H9 (cell line): ENCODE measurements around the gene DGKE. TPM values are rescaled to one million over a fixed set of nuclear protein-coding genes. Genes with fewer than 3 reads are reported as not detected.

Experiments used
- DNase-seq: peaks from one replicate; pipeline ENCODE4 v3.0.0-alpha.2; 2017
- H2AFZ ChIP-seq: one replicate; pipeline ENCODE4 v1.6.1; 2013; ENCODE audit warnings: mild to moderate bottlenecking, low read length, control low read depth, moderate library complexity
- H2AK5ac ChIP-seq: 2 replicates; pipeline ENCODE4 v1.6.1; 2013; ENCODE audit warnings: low read length, control low read depth, mixed read lengths; ENCODE audit not compliant: insufficient read length
- H2BK120ac ChIP-seq: one replicate; pipeline ENCODE4 v1.6.1; 2013; ENCODE audit warnings: low read depth, mild to moderate bottlenecking, low read length, control low read depth, inconsistent platforms; ENCODE audit not compliant: poor library complexity, severe bottlenecking
- H2BK12ac ChIP-seq: 2 replicates; pipeline ENCODE4 v1.6.1; 2013; ENCODE audit warnings: low read length, control low read depth, mixed read lengths, low read depth; ENCODE audit not compliant: insufficient read length
- H2BK15ac ChIP-seq: 2 replicates; pipeline ENCODE4 v1.6.1; 2013; ENCODE audit warnings: low read depth, low read length, control low read depth
- H2BK20ac ChIP-seq: one replicate; pipeline ENCODE4 v1.6.1; 2013; ENCODE audit warnings: low read depth, mild to moderate bottlenecking, low read length, control low read depth, inconsistent platforms; ENCODE audit not compliant: poor library complexity, severe bottlenecking
- H2BK5ac ChIP-seq: 2 replicates; pipeline ENCODE4 v1.6.1; 2013; ENCODE audit warnings: low read length, control low read depth, mixed read lengths; ENCODE audit not compliant: insufficient read length
- H3K14ac ChIP-seq: 2 replicates; pipeline ENCODE4 v1.6.1; 2013; ENCODE audit warnings: low read length, control low read depth; ENCODE audit not compliant: insufficient read depth
- H3K18ac ChIP-seq: 2 replicates; pipeline ENCODE4 v1.6.1; 2013; ENCODE audit warnings: low read depth, mild to moderate bottlenecking, mixed read lengths, low read length, control low read depth; ENCODE audit not compliant: insufficient read length
- H3K23ac ChIP-seq: 2 replicates; pipeline ENCODE4 v1.6.1; 2013; ENCODE audit warnings: low read length, control low read depth, mixed read lengths, low read depth; ENCODE audit not compliant: insufficient read length
- H3K23me2 ChIP-seq: 2 replicates; pipeline ENCODE4 v1.6.1; 2013; ENCODE audit warnings: low read depth, mild to moderate bottlenecking, mixed read lengths, low read length, control low read depth; ENCODE audit not compliant: insufficient read length, poor library complexity, severe bottlenecking
- H3K27ac ChIP-seq: 2 replicates; pipeline ENCODE4 v1.5.1; 2013; ENCODE audit warnings: low read length, control low read depth, mixed read lengths, low read depth; ENCODE audit not compliant: insufficient read length
- H3K27me3 ChIP-seq: 2 replicates; pipeline ENCODE4 v1.6.1; 2013; ENCODE audit warnings: low read length, control low read depth, inconsistent platforms; ENCODE audit not compliant: insufficient read depth
- H3K4ac ChIP-seq: 2 replicates; pipeline ENCODE4 v1.6.1; 2013; ENCODE audit warnings: low read depth, mild to moderate bottlenecking, control low read depth, inconsistent platforms, low read length, moderate library complexity
- H3K4me1 ChIP-seq: 2 replicates; pipeline ENCODE4 v1.6.1; 2013; ENCODE audit warnings: low read length, control low read depth, inconsistent platforms; ENCODE audit not compliant: insufficient read depth
- H3K4me2 ChIP-seq: 2 replicates; pipeline ENCODE4 v1.6.1; 2013; ENCODE audit warnings: low read length, control low read depth, mixed read lengths; ENCODE audit not compliant: insufficient read length, insufficient read depth
- H3K56ac ChIP-seq: 2 replicates; pipeline ENCODE4 v1.6.1; 2013; ENCODE audit warnings: low read depth, mild to moderate bottlenecking, mixed read lengths, low read length, control low read depth; ENCODE audit not compliant: insufficient read length
- H3K79me1 ChIP-seq: 2 replicates; pipeline ENCODE4 v1.6.1; 2013; ENCODE audit warnings: low read depth, mild to moderate bottlenecking, moderate library complexity, low read length, control low read depth, inconsistent platforms; ENCODE audit not compliant: insufficient read depth, poor library complexity, severe bottlenecking
- H3K79me2 ChIP-seq: 2 replicates; pipeline ENCODE4 v1.6.1; 2013; ENCODE audit warnings: low read length, control low read depth, inconsistent platforms; ENCODE audit not compliant: insufficient read depth
- H3K9ac ChIP-seq: 2 replicates; pipeline ENCODE4 v1.6.1; 2013; ENCODE audit warnings: low read length, control low read depth, mixed read lengths; ENCODE audit not compliant: insufficient read length; ENCODE audit errors: extremely low read depth
- H3K9me3 ChIP-seq: one replicate; pipeline ENCODE4 v1.6.1; 2013; ENCODE audit warnings: low read depth, low read length, inconsistent platforms; ENCODE audit not compliant: control insufficient read depth
- H3T11ph ChIP-seq: one replicate; pipeline ENCODE4 v1.6.1; 2013; ENCODE audit warnings: mild to moderate bottlenecking, low read length, control low read depth, inconsistent platforms
- H4K20me1 ChIP-seq: one replicate; pipeline ENCODE4 v1.6.1; 2013; ENCODE audit not compliant: control insufficient read depth, insufficient read length, insufficient read depth
- H4K5ac ChIP-seq: 2 replicates; pipeline ENCODE4 v1.6.1; 2013; ENCODE audit warnings: low read depth, mild to moderate bottlenecking, mixed read lengths, low read length, control low read depth; ENCODE audit not compliant: insufficient read length
- H4K8ac ChIP-seq: replicated peaks from 2 replicates; pipeline ENCODE4 v1.6.1; 2013; ENCODE audit warnings: low read length, control low read depth, mixed read lengths, low read depth; ENCODE audit not compliant: insufficient read length
- H4K91ac ChIP-seq: 2 replicates; pipeline ENCODE4 v1.6.1; 2013; ENCODE audit warnings: low read depth, mild to moderate bottlenecking, moderate library complexity, mixed read lengths, low read length, control low read depth; ENCODE audit not compliant: insufficient read length
- H3K27ac Mint-ChIP-seq, 3 experiments: 2 replicates in 2 of 3; 3 replicates in 1 of 3; pipeline ENCODE4 v1.8.0; 2020 to 2021; ENCODE audit warnings: mixed read lengths in 3 of 3, mild to moderate bottlenecking in 1 of 3, moderate library complexity in 1 of 3
- H3K27me3 Mint-ChIP-seq: 2 replicates; pipeline ENCODE4 v1.8.0; 2021; ENCODE audit warnings: low read depth, mild to moderate bottlenecking, moderate library complexity, mixed read lengths
- H3K36me3 Mint-ChIP-seq, 3 experiments: 2 replicates in 2 of 3; 3 replicates in 1 of 3; pipeline ENCODE4 v1.8.0; 2020 to 2021; ENCODE audit warnings: low read depth in 3 of 3, mixed read lengths in 3 of 3; ENCODE audit not compliant: insufficient read depth in 1 of 3
- H3K4me1 Mint-ChIP-seq, 2 experiments: 2 replicates each; pipeline ENCODE4 v1.8.0; 2020; ENCODE audit warnings: mixed read lengths in 2 of 2
- H3K4me3 Mint-ChIP-seq, 2 experiments: 2 replicates in 1 of 2; 3 replicates in 1 of 2; pipeline ENCODE4 v1.8.0; 2020 to 2021; ENCODE audit warnings: mild to moderate bottlenecking in 2 of 2, mixed read lengths in 2 of 2, moderate library complexity in 1 of 2
- H3K9me3 Mint-ChIP-seq, 2 experiments: 2 replicates in 1 of 2; 3 replicates in 1 of 2; pipeline ENCODE4 v1.8.0; 2020; ENCODE audit warnings: mild to moderate bottlenecking in 2 of 2, mixed read lengths in 2 of 2, moderate library complexity in 1 of 2
- WGBS: extraction: QIAGEN DNeasy Blood & Tissue Kit; methylation state at CpG from one replicate; pipeline ENCODE4 v1.1.7; 2013; ENCODE audit warnings: missing lambda C conversion rate, low lambda C conversion rate, mixed read lengths; ENCODE audit not compliant: insufficient read length; ENCODE audit errors: extremely low coverage; 5-methylcytosine and 5-hydroxymethylcytosine counted together
- total RNA-seq: library from RNA; stranded (reverse); gene quantifications from 2 replicates; pipeline ENCODE4 v1.2.1, GENCODE V29; 2021
- TF ChIP-seq, protein P1 (sequence below): fragments of 200-600 bp; sonication (generic); conservative IDR thresholded peaks from 3 replicates; pipeline ENCODE4 v1.8.0; 2021; ENCODE audit warnings: antibody characterized with exemption, mild to moderate bottlenecking

The DGKE gene
- total RNA-seq, 1 experiment from 2014 or later: 4.9 TPM

DNA sequence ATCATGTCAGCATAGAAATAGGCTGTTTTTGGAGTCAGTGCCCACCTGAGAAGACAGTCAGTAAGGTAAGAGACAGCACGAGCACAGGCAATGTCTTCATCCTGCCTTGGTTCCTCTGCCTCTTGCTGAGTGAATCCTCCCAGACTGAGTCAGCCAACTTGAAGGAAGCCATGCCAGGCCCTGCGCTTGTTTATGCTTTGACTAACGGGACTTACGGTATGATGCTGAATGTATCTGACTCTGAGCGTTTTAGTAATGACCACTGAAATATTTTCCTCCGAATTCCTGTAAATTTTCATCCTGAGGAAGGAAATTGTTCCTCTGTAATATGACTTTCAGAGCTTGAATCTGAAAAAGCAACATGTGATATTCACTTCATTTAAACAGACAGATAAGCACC, 18.2 kb upstream of the DGKE start:
- Mint-ChIP-seq H3K9me3 (no peaks in the 10 kb centered on the region), H3K4me1 (peaks cover 5 to 16% of the 10 kb centered on the region in 2 experiments), H3K27ac (no peak overlapping the region; a peak in 1 of 7 replicates), H3K4me3 (no peak overlapping the region), H3K27me3 (no peaks in the 10 kb centered on the region; the same call in none of the 2 replicates), H3K36me3 (no peaks in the 10 kb centered on the region)
- Histone ChIP-seq H3K27me3 (no peaks in the 10 kb centered on the region), H3K27ac (no peak overlapping the region), H2BK120ac (no peak overlapping the region), H3T11ph (no peak overlapping the region), H2BK15ac (no peak overlapping the region), H4K91ac (no peak overlapping the region), H2AK5ac (no peak overlapping the region), H3K79me1 (no peaks in the 10 kb centered on the region), H3K18ac (no peak overlapping the region), H3K9ac (no peak overlapping the region), H3K4me1 (no peaks in the 10 kb centered on the region), H4K5ac (no peak overlapping the region), H4K8ac (no peak overlapping the region), H2BK12ac (no peak overlapping the region), H3K79me2 (no peaks in the 10 kb centered on the region), H3K56ac (no peak overlapping the region), H3K4me2 (no peak overlapping the region), H4K20me1 (no peaks in the 10 kb centered on the region), H3K23me2 (no peaks in the 10 kb centered on the region), H3K14ac (no peak overlapping the region), H2AFZ (no peak overlapping the region), H3K4ac (no peak overlapping the region), H3K9me3 (no peaks in the 10 kb centered on the region), H2BK20ac (no peak overlapping the region), H3K23ac (no peak overlapping the region), H2BK5ac (no peak overlapping the region)
- TF ChIP-seq, protein P1, sequence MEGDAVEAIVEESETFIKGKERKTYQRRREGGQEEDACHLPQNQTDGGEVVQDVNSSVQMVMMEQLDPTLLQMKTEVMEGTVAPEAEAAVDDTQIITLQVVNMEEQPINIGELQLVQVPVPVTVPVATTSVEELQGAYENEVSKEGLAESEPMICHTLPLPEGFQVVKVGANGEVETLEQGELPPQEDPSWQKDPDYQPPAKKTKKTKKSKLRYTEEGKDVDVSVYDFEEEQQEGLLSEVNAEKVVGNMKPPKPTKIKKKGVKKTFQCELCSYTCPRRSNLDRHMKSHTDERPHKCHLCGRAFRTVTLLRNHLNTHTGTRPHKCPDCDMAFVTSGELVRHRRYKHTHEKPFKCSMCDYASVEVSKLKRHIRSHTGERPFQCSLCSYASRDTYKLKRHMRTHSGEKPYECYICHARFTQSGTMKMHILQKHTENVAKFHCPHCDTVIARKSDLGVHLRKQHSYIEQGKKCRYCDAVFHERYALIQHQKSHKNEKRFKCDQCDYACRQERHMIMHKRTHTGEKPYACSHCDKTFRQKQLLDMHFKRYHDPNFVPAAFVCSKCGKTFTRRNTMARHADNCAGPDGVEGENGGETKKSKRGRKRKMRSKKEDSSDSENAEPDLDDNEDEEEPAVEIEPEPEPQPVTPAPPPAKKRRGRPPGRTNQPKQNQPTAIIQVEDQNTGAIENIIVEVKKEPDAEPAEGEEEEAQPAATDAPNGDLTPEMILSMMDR: no peak
- DNase-seq: no peak
- no CpG with 5 or more reads among the region's 6 CpGs for WGBS
